HEK293 (cell line): ENCODE results near the gene SENP7.

Source experiments
- CTCF ChIP-seq: fragments of 450-650 bp; formaldehyde crosslinking; IDR thresholded peaks from 2 replicates; pipeline ENCODE4 v1.5.1; 2016; ENCODE audit warnings: missing biosample characterization, missing genetic modification characterization
- ZSCAN30 ChIP-seq: fragments of 450-650 bp; IDR thresholded peaks from 2 replicates; pipeline ENCODE4 v1.5.1; 2018; ENCODE audit warnings: missing biosample characterization, mild to moderate bottlenecking, missing genetic modification characterization, moderate library complexity

GRCh38 chr3:101303836-101304235 lies 209.2 kb downstream of the SENP7 start:
- TF ChIP-seq CTCF (tag by site-specific recombination) (no peak), ZSCAN30 (tag by site-specific recombination) (no peak)
